NCI-H510A treated with DMSO at 0.1 percent for 48 hours (cell line): ENCODE results near the gene ASIP.
"Not testable (repeated sequence)": the region's sequence is repeated elsewhere in the genome, so short reads cannot be mapped to it uniquely, and the experiment has no call there.

Experiments
- DNase-seq: peaks from one replicate; lab custom pipeline; 2025; lab: John Stamatoyannopoulos, UW

The ASIP gene

DNA sequence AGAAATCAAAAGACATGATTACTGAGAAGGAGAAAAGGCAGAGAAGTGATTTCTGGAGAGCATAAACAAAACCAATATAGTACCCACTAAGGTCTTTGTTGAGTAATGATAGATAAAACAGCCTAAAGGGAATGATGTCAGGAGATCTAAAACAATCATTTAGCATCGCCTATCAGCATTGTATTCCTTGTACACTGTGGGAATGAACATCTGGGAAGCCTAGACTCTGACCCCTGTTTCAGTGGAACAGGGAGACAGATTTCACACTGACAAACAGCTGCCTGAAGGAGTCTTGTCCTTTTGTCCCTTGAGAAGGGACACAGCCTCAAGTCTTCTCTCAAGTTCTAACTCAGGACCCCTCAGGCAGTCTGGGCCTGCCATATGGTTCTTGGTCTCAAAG, 1.7 kb downstream of the ASIP start:
- no peak for DNase-seq

- no peak for DNase-seq
Measured at GRCh38 chr20:34243377-34243776, 2.2 kb downstream of the ASIP start.

GRCh38 chr20:34246126-34246626, 5.0 kb downstream of the ASIP start:
- no peak for DNase-seq

- DNase-seq: no peak
Measured at GRCh38 chr20:34249291-34249690, 8.1 kb downstream of the ASIP start.

- DNase-seq: no peak
Measured at GRCh38 chr20:34250005-34250404, 8.8 kb downstream of the ASIP start.

- DNase-seq: no peak
Measured at GRCh38 chr20:34251619-34252018, 10.4 kb downstream of the ASIP start.

DNA sequence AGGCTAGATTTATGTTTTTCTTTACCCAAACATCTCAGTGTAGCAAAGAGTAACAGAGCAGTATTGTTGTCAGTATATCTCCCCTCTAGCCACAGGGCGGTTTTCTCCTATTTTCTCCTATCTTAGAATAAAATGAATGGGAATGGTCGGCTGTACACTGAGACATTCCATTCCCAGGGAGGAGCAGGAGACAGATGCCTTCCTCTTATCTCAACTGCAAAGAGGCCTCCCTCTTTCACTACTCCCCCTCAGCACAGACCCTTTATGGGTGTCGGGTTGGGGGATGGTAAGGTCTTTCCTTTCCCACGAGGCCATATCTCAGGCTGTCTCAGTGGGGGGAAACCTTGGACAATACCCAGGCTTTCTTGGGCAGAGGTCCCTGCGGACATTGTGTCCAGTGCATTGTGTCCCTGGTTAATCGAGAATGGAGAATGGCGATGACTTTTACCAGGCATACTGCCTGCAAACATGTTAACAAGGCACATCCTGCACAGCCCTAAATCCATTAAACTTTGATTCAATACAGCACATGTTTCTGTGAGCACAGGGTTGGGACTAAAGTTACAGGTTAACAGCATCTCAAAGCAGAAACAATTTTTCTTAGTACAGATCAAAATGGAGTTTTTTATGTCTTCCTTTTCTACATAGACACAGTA, 11.3 kb downstream of the ASIP start:
- not testable (repeated sequence) for DNase-seq

GRCh38 chr20:34254979-34255378, 13.8 kb downstream of the ASIP start:
- DNase-seq: no peak

DNA sequence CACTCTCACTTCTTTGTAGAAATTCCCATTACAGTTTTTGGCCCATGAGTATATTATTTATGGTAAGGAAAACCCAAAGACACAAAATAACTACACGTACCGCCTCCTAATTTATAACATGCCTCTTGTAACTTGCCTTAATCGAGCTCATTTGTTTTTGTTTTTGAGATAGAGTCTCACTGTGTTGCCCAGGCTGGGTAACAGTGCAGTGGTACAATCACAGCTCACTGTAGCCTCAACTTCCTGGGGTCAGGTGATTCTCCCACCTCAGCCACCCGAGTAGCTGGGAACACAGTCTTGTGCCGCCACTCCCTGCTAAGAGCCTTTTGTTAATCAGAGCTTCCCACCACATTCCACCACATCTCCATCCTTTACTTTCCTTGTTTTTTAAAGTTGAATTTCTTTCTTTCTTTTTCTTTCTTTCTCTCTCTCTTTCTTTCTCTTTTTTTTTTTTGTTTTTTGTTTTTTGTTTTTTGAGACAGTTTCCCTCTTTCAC, 15.5 kb downstream of the ASIP start:
- DNase-seq: no peak

GRCh38 chr20:34260208-34260942, 19.2 kb downstream of the ASIP start:
- no peak for DNase-seq

DNA sequence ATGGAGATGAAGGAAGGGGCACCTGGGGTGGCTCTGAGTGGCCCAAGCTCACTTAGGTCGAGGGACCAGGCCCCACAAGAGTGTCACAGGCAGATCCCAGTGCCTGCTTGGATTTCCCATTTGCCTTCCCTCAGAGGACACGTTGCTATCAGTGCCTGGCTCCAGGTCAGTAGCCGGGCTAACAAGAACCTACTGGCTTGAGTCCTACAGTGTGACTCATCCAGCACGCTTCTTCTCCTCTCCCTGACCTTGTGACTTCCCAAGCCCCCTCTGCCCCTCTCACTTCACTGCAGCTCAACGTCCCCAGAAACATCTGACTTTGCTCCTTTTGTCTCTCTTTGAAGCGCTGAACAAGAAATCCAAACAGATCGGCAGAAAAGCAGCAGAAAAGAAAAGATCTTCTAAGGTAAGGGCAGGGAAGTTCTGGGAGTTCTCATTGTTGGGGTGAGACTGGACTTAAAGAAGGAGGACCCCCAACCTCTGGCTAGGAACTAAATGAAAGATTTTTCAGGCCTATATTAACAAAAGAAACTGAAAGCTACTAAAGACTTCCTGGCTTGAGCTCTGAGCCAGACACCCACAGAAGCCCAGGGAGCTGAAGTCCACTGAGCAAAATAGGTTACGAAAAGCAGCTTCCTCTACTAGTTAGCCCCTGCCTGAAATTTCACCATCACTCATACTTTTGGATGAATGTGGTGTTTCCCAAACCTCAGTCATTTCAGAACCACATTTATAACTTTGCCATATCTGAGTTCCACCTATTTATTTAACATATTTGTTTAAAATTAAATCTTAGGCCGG, 21.5 kb downstream of the ASIP start:
- no peak for DNase-seq

DNA sequence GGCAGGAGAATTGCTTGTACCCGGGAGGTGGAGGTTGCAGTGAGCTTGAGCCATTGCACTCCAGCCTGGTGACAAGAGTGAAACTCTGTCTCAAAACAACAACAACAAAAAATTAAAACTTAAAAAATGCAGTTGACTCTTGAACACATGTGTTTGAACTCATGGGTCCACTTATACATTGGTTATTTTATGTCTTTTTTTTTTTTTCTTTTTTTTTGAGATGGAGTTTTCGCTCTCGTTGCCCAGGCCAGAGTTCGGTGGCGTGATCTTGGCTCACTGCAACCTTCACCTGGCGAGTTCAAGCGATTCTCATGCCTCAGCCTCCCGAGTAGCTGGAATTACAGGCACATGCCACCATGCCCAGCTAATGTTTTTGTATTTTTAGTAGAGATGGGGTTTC, 22.2 kb downstream of the ASIP start:
- not testable (repeated sequence) for DNase-seq

- no peak for DNase-seq
Measured at GRCh38 chr20:34264141-34264540, 22.9 kb downstream of the ASIP start.

DNA sequence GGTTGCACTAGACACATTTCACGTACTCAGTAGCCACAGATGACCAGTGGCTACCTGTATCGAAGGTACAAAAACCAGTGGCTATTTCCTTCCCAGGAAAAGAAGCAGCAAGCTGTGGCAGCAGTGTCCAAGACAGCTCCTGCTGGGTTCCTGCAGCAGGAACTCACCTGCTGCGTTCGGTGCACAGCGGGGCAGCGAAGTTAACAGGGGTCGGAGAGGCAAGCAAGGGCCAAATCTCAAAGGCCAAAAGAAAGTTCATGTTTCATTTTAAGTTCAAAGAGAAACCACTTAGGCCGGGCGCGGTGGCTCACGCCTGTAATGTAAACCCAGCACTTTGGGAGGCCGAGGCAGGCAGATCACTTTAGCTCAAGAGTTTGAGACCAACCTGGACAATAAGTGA, 26.9 kb downstream of the ASIP start:
- DNase-seq: no peak

GRCh38 chr20:34268851-34269636, 27.8 kb downstream of the ASIP start:
- DNase-seq: no peak

GRCh38 chr20:34269996-34270627, 28.9 kb downstream of the ASIP start:
- no peak for DNase-seq

GRCh38 chr20:34271956-34272355, 30.7 kb downstream of the ASIP start:
- no peak for DNase-seq

- no peak for DNase-seq
Measured at GRCh38 chr20:34274694-34275093, 33.5 kb downstream of the ASIP start.

DNA sequence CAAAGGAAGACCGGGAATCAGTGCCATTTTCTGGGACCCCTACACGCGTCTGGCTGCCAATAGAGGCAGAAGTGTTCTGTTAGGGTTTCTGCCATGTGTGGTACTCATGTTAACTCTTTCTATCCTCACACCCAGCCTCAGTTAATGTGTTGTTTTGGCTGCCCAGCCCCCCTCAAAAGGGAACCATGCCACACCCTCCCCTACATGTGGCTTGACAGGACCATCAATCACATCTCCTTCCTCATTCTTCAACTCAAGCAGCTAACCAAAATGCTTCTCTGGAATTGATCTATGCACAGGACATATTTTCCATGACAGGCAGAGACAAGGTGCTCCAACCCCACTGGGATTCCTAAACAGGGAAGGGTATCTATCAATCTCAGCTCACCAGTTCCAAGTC, 40.0 kb downstream of the ASIP start:
- DNase-seq: no peak

DNA sequence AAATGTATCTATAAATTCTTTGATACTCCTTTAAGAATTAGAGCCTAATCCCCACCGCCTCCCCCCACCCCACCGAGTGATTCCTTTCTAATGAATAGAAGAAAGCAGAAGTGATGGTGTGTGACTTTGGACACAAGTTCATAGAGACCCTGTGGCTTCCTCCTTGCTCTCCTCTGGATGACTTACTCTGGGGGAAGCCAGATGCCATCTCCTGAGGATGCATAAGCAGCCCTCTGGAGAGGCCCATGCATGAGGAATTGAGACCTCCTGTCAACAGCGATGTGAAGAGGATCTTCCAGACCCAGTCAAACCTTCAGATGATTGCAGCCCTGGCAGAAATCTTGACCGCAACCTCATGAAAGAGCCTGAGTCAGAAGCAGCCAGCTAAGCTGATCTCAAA, 40.8 kb downstream of the ASIP start:
- DNase-seq: no peak

GRCh38 chr20:34283844-34284243, 42.6 kb downstream of the ASIP start:
- DNase-seq: no peak
